GM12878 (cell line): ENCODE data around the gene RPRD2.

ENCODE experiments used
- SREBF1 ChIP-seq: IDR thresholded peaks from 2 replicates; pipeline ENCODE4 v1.6.1; 2012; ENCODE audit warnings: mild to moderate bottlenecking, low read length
- TF ChIP-seq, protein P1 (sequence below): fragments of 450-650 bp; IDR thresholded peaks from 2 replicates; pipeline ENCODE4 v1.6.1; 2016; ENCODE audit warnings: mild to moderate bottlenecking, moderate library complexity, borderline replicate concordance
- TF ChIP-seq, protein P2 (sequence below): fragments of 450-650 bp; IDR thresholded peaks from 2 replicates; pipeline ENCODE4 v1.6.1; 2017; ENCODE audit warnings: mild to moderate bottlenecking

DNA sequence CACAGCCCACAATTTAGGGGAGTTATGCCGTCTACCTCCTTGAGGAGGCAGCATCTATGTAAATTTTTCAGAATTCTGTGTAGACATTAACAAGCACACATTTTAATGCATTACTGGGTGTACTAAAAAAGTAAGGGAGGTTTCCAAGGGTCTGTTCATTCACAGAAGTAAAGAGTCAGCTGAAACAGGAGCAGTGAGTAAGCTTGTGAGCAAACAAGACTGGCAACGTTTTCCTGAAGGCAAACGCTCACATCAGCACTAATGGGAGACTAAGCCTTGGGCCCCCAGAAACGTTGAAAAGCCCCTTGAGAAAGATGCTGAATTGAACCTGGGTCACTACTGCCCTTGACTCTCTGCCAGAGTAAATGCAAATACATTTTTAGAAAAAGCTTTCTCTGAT is 25.7 kb downstream of the RPRD2 start:
- no peak for TF ChIP-seq SREBF1
- TF ChIP-seq, protein P1, sequence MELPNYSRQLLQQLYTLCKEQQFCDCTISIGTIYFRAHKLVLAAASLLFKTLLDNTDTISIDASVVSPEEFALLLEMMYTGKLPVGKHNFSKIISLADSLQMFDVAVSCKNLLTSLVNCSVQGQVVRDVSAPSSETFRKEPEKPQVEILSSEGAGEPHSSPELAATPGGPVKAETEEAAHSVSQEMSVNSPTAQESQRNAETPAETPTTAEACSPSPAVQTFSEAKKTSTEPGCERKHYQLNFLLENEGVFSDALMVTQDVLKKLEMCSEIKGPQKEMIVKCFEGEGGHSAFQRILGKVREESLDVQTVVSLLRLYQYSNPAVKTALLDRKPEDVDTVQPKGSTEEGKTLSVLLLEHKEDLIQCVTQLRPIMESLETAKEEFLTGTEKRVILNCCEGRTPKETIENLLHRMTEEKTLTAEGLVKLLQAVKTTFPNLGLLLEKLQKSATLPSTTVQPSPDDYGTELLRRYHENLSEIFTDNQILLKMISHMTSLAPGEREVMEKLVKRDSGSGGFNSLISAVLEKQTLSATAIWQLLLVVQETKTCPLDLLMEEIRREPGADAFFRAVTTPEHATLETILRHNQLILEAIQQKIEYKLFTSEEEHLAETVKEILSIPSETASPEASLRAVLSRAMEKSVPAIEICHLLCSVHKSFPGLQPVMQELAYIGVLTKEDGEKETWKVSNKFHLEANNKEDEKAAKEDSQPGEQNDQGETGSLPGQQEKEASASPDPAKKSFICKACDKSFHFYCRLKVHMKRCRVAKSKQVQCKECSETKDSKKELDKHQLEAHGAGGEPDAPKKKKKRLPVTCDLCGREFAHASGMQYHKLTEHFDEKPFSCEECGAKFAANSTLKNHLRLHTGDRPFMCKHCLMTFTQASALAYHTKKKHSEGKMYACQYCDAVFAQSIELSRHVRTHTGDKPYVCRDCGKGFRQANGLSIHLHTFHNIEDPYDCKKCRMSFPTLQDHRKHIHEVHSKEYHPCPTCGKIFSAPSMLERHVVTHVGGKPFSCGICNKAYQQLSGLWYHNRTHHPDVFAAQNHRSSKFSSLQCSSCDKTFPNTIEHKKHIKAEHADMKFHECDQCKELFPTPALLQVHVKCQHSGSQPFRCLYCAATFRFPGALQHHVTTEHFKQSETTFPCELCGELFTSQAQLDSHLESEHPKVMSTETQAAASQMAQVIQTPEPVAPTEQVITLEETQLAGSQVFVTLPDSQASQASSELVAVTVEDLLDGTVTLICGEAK: no peak
- TF ChIP-seq, protein P2, sequence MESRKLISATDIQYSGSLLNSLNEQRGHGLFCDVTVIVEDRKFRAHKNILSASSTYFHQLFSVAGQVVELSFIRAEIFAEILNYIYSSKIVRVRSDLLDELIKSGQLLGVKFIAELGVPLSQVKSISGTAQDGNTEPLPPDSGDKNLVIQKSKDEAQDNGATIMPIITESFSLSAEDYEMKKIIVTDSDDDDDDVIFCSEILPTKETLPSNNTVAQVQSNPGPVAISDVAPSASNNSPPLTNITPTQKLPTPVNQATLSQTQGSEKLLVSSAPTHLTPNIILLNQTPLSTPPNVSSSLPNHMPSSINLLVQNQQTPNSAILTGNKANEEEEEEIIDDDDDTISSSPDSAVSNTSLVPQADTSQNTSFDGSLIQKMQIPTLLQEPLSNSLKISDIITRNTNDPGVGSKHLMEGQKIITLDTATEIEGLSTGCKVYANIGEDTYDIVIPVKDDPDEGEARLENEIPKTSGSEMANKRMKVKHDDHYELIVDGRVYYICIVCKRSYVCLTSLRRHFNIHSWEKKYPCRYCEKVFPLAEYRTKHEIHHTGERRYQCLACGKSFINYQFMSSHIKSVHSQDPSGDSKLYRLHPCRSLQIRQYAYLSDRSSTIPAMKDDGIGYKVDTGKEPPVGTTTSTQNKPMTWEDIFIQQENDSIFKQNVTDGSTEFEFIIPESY: no peak
